ENCODE measurements around the gene DMPK.

DNA sequence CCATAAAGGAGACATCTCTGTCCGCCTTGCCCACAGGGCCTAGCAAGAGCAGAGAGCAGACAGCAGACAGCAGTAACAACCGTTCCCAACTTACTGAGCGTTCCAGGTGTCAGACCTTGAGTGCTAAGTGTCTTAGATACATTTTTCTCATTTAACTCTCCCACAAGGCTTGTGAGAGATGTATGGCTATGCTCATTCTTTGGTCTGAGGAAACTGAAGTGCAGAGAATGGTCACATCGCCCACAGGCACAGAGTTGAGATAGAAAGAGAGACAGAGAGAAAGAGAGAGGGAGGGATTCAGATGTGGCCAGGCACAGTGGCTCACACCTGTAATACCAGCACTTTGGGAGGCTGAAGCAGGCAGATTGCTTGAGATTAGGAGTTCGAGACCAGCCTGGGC lies 34.8 kb downstream of the DMPK start:
- TF ChIP-seq, protein P1, sequence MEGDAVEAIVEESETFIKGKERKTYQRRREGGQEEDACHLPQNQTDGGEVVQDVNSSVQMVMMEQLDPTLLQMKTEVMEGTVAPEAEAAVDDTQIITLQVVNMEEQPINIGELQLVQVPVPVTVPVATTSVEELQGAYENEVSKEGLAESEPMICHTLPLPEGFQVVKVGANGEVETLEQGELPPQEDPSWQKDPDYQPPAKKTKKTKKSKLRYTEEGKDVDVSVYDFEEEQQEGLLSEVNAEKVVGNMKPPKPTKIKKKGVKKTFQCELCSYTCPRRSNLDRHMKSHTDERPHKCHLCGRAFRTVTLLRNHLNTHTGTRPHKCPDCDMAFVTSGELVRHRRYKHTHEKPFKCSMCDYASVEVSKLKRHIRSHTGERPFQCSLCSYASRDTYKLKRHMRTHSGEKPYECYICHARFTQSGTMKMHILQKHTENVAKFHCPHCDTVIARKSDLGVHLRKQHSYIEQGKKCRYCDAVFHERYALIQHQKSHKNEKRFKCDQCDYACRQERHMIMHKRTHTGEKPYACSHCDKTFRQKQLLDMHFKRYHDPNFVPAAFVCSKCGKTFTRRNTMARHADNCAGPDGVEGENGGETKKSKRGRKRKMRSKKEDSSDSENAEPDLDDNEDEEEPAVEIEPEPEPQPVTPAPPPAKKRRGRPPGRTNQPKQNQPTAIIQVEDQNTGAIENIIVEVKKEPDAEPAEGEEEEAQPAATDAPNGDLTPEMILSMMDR (IDR thresholded peaks at IDR 0.05; ENCODE audit: poor library complexity), result no peak
- no peak for TF ChIP-seq EZH2 (IDR thresholded peaks at IDR 0.05; ENCODE audit: borderline replicate concordance)
